Stimulated activated naive CD4-positive, alpha-beta T cell treated with Interleukin-2 at 50 U/mL for 16 hours (primary cell): Measurements from ENCODE around the gene CDH13.

Source experiments
- DNase-seq: peaks from one replicate; lab custom pipeline; 2025; lab: John Stamatoyannopoulos, UW

CDH13 gene

GRCh38 chr16:83118365-83118764 lies 491.6 kb downstream of the CDH13 start:
- DNase-seq = no peak

- no peak for DNase-seq
Observed at GRCh38 chr16:83125999-83126568, 499.3 kb downstream of the CDH13 start.

- DNase-seq = no peak
Observed at GRCh38 chr16:83128041-83128440, 501.3 kb downstream of the CDH13 start.

- DNase-seq = no peak
Observed at GRCh38 chr16:83130039-83130438, 503.3 kb downstream of the CDH13 start.

- DNase-seq = no peak
Observed at GRCh38 chr16:83134638-83135037, 507.9 kb downstream of the CDH13 start.

- no peak for DNase-seq
Observed at GRCh38 chr16:83136419-83136818, 509.6 kb downstream of the CDH13 start.

- no peak for DNase-seq
Observed at GRCh38 chr16:83136924-83137323, 510.2 kb downstream of the CDH13 start.

- DNase-seq = no peak
Observed at GRCh38 chr16:83137326-83137781, 510.6 kb downstream of the CDH13 start.

DNA sequence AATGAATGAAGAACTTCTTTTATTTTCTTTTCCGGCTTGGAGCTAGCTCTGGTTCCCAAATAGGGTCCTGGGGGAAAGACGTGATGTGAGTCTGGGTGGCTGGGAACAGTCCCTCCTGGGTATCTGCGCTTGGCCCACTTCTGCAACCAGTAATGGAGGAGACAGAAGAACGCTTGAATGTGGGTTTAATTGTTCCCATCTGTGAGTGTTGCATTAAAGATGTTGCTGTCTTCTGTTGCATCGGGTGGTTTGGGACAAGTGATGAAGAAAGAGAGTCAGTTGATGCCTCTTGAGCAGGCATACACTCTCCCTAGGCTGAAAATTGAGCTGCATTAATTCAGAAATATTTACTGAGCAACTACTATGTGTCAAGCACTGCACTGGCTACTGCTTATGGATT lies 511.1 kb downstream of the CDH13 start:
- DNase-seq = no peak

GRCh38 chr16:83138512-83138911 lies 511.7 kb downstream of the CDH13 start:
- no peak for DNase-seq

GRCh38 chr16:83138976-83139690 lies 512.4 kb downstream of the CDH13 start:
- no peak for DNase-seq

DNA sequence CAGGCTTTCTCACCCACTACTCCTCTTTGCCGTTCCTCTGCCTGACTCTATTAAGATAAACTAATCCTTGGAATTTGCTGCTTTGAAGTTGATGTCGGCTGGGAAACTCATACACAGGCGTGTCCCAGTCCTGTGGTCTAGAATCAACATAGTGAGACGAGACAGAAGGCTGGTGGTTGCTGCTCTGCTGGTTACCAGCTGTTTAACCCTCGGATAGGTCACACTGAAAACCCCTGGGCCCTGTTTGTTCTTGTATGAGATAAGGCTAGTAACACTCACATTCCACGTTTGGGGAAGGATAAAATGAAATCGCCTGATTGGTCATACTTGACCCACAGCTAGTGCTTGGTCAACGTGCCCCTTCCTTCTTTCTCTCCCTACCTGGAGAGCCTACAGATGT lies 517.0 kb downstream of the CDH13 start:
- no peak for DNase-seq

DNA sequence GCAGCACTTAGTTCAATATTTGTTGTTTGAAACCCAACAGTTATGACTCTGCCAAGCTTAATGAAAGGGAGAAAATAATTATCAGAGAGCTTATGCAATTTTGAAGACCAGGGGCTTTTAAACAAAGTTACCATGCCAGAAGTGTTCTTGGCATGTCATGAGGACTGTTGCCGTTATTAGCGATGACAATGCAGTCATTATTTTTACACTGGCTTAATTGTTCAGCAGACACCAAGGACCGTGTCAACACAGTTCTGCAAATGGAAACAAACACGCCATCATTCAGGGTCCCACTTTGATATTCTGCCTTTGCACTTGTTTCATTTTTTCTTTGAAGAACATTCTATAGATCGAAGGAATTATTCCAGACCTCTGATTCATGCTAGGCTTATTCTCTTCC lies 518.5 kb downstream of the CDH13 start:
- DNase-seq = no peak

DNA sequence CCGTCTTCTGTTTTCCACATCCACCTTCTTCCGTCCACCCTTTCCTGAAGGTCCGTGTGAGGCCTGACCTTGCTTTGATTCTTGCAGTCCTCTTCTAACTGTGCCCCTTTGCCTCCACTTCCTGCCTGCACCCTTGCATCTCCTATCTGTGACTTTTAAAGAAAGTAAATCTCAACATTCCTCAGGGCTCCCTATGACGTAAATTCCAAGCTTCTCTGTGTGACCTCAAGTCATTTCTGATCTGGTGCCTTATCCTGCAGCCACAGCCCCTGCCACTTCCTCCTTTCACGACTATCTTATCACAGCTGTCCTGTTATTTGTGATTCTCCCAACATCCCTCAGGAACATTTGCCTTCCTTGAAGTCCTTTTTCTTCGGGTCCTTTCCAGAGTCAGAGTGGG lies 520.5 kb downstream of the CDH13 start:
- no peak for DNase-seq

GRCh38 chr16:83158320-83158957 lies 531.7 kb downstream of the CDH13 start:
- DNase-seq = no peak

GRCh38 chr16:83159049-83159448 lies 532.3 kb downstream of the CDH13 start:
- no peak for DNase-seq

GRCh38 chr16:83160287-83161020 lies 533.7 kb downstream of the CDH13 start:
- DNase-seq = no peak

DNA sequence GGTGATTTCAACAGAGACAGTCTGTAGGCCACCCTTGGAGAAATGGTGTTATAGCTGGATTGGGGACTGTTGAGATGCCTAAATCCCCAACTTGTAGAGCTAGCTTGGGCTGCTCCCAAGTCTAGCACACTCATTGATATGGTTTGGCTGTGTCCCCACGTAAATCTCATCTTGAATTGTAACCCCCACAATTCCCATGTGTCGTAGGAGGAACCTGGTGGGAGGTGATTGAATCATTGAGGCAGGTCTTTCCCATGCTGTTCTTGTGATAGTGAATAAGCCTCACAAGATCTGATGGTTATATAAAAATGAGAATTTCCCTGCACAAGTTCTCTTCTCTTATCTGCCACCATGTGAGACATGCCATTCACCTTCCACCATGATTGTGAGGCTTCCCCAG lies 536.0 kb downstream of the CDH13 start:
- DNase-seq = no peak

- no peak for DNase-seq
Observed at GRCh38 chr16:83164816-83165215, 538.0 kb downstream of the CDH13 start.

- no peak for DNase-seq
Observed at GRCh38 chr16:83171396-83171795, 544.6 kb downstream of the CDH13 start.

DNA sequence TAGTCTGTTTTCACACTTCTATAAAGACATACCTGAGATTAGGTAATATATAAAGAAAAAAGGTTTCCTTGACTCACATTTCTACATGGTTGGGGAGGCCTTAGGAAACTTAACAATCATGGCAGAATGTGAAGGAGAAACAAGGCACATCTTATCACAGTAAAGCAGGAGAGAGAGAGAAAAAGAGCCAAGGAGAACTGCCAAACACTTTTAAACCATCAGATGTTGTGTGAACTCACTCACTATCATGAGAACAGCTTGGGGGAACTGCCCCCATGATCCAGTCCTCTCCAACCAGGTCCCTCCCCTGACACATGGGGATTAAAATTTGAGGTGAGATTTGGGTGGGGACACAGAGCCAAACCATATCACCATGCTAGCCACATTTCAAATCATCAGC lies 547.9 kb downstream of the CDH13 start:
- no peak for DNase-seq

DNA sequence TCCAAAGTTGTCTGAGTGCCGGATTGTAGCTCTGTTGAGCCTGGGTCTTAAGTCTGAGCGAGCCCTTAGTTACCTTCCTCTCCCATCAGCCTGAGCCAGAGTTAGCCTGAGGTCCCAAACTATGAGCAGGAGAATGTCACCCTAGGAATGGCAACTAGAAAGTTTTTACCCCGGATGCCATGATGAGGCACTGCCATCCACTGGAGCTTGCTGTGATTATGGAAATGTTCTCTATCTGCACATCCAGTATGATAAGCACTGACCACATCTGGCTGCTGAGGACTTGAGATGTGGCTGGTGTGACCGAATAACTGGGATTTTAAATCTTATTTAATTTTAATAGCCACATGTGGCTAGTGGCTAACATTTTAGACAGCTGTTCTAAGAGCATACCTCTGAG lies 550.0 kb downstream of the CDH13 start:
- DNase-seq = no peak

DNA sequence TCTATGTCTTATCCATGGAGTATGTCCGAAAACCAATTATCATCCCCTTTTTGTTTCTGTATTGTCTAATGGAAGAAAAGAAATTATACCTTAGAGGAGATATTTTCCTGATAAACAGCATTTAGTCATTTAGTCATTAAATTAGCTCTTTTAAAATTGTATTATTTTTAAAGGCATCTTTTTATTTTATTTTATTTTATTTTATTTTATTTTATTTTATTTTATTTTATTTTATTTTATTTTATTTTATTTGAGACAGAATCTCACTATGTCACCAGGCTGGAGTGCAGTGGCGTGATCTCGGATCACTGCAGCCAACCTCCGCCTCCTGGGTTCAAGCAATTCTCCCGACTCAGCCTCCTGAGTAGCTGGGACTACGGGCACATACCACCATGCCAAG lies 559.1 kb downstream of the CDH13 start:
- DNase-seq = no peak
